ENCODE measurements around the gene GPR87.

Gene GPR87

DNA sequence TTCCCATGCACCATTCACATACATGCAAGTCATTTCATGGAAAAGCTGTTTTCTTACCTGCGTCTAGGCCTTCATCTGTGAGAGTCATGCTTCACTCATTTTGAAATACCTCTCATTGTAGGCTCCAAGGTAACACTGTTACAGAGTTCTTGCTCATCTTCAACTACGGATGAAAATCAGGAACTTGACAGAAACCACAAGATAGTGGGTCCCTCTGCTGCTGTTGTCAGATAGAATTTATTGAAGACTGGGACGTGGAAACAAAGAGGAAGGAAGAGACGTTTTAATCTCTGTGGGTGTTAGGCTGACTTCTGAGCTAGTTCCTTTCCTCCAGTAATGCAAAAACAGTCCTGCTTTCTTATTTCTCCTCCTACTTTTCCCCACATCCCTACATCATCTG lies 38.4 kb downstream of the GPR87 start, which contains the start of gene P2RY14:
P2RY14 (minus strand) TSS at position 313 of the 400 bp plus-strand sequence. CDS start 64,226 bp downstream, outside the sequence.
- no peak for DNase-seq

DNA sequence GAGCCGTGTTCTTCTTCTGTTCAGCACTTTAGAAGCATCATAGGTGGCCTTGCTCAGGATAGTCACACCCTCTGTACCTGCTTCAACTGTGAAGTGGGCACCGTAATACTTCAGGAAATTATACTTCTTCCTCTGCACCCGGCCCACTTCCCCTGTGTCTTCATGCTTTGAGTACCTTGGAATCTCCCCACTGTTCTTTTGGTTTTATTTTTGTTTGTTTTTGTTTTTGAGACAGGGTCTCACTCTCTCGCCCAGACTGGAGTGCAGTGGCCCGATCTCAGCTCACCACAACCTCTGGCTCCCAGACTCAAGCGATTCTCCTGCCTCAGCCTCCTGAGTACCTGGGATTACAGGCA lies 40.0 kb downstream of the GPR87 start:
- no peak for DNase-seq

DNA sequence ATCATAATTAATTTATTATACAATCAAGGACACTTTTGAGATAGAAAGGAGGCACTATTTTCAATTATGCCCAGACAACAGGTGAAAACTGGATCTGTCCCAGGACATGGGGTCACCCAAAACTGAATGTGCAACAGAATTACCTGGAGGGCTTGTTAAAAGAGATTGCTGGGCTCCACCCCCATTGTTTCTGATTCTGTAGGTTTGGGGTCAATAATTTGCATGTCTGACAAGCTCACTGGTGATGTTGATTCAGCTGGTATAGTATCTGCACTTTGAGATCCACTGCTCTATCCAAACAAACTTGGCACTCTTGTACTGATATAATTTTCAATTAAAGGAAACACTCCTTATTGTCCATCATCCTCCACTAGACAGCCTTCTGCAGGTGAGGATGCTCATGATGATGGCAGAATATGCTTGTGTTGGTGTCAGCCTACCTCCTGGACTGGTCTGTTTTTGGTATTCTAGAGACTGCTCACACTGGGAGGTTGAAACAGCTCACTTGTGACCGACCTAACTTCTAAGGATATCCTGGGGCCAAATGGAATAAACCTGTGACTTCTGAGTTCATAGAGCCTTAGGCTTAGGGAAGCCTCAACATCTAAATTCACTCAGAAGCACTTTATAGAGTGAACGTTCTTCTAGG lies 40.5 kb downstream of the GPR87 start:
- DNase-seq, result no peak

DNA sequence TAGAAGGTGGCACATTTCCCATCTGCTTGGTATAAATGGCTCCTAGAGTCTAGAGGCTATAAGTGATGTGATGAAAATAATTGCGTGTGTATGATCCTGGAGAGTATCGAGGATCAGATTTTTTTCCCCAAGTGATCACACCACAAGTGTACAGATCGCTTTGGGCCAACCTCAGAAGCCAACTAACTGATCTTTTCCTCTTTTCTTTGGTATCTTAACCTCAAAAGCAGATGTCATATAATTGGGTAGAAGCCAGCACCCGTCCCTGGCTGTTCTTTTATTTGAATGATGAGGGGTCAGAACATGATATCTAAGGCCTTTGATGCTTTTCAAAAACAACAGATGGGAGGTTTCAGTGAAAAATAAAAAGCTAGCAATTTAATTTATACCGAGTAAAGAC lies 41.5 kb downstream of the GPR87 start:
- no peak for DNase-seq

DNA sequence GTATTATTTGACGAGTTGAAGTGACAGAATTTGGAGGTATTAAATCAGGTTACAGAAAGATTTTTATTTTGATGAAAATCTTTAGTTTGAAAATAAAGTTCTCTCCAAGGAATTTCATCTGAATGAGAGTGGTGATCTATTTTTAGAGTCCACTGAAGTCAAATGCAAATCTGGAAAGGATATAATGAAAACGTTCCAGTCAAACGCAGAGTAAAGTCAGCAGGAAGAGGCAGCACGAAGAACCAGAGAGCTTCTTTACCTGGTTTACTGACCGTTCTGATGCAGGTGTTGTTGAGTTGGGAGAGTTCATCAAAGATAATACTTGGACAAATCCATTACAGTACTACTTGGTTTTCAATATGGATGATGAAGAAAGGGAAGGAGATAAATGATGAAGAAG lies 47.0 kb downstream of the GPR87 start:
- no peak for DNase-seq

DNA sequence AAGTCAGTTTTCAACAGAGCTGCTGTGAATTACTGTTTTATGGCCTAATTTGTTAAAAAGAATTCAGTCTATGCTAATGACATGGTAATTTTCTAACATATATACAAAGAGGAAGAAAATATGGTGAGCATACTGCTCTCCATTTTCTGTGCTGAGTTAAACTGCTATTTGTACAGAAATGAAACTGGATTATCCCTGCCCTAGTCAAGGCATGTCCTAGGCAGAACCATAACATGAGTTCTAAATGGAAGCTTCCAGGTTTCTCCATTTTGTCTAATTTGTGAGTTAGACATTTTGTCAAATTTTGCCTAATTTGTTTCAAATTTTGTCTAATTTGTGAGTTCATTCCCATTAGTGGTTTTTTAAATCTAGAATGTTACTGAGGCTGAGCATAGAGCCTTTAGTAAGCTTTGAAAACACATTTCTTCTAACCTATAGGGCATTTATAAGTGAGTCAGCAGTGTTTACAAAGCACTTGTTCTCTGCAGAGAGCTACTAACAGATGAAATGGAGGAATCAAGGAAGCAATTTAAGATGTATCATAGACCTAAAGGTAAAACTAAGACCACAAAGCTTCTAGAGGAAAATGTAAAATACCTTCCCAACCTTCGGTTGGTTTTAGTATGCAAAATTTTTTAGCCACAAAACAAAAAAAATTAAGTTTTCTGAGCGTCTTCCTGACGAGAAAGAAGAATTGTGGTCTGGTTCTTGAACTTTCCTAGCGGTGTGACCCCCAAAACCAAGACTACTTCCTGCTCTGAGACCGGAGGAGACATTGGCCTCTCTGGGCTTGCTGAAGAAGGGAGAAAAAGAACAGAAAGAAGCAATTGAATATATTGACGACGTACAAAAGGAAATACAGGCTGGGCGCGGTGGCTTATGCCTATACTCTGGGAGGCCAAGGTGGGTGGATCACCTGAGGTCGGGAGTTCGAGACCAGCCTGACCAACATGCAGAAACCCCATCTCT lies 48.1 kb downstream of the GPR87 start:
- no peak for DNase-seq

DNA sequence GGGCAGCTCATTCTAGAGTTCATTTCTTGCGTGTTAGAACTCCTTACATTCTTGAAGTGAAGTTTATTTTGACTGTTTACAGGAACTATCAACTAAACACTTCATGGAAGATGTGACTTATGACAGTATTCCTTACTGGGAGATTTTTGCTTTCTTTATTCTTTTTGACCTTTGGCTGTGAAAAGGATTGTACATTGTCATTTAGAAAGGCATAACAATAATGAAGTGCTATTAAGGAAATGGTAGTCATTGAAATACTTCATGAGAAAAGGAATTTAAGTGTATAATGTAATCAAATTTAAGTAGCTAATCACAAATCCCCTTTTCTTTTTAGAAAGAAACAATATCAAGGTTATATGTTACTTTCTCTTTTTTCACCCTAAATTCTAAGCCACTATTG lies 49.6 kb downstream of the GPR87 start:
- no peak for DNase-seq

GRCh38 chr3:151265866-151266265 lies 50.8 kb downstream of the GPR87 start:
- DNase-seq, result no peak

- DNase-seq, result no peak
These were observed 51.5 kb downstream of the GPR87 start for GRCh38 chr3:151265166-151265565.

GRCh38 chr3:151264605-151265004 lies 52.0 kb downstream of the GPR87 start:
- DNase-seq, result no peak

- DNase-seq, result no peak
These were observed 53.6 kb downstream of the GPR87 start for GRCh38 chr3:151262871-151263525.

GRCh38 chr3:151259664-151260063 lies 57.0 kb downstream of the GPR87 start:
- no peak for DNase-seq

DNA sequence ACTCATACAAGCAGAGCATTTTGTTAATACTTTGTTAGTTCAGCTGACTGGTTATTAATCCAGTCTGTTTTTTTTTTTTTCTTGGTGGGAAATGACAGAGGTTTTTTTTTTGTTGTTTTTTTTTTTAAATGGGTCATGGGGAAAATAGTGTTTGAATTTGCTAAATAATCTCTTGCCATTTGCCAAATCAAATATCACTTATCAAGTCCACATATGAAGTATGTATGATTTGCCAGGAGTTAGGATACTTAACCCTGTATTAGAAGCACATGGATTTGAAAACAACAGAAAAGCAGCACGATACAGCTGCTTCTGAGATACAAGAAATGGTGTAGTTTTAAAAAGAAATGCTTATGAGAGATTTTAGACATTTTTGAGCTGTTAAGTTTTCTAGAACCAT lies 59.9 kb downstream of the GPR87 start:
- DNase-seq, result no peak

- no peak for DNase-seq
These were observed 67.8 kb downstream of the GPR87 start for GRCh38 chr3:151248772-151249337.

Data from DMS79 treated with DMSO at 0.1 percent for 48 hours (cell line).